HG03378 (cell line): ENCODE data around the gene ZDHHC8.

Experiments
- ATAC-seq: cut with Tn5 transposase; IDR thresholded peaks from one replicate; pipeline ENCODE4 v1.9.1; 2021; ENCODE audit warnings: mild to moderate bottlenecking, moderate library complexity; ENCODE audit not compliant: unreplicated experiment

The ZDHHC8 gene

DNA sequence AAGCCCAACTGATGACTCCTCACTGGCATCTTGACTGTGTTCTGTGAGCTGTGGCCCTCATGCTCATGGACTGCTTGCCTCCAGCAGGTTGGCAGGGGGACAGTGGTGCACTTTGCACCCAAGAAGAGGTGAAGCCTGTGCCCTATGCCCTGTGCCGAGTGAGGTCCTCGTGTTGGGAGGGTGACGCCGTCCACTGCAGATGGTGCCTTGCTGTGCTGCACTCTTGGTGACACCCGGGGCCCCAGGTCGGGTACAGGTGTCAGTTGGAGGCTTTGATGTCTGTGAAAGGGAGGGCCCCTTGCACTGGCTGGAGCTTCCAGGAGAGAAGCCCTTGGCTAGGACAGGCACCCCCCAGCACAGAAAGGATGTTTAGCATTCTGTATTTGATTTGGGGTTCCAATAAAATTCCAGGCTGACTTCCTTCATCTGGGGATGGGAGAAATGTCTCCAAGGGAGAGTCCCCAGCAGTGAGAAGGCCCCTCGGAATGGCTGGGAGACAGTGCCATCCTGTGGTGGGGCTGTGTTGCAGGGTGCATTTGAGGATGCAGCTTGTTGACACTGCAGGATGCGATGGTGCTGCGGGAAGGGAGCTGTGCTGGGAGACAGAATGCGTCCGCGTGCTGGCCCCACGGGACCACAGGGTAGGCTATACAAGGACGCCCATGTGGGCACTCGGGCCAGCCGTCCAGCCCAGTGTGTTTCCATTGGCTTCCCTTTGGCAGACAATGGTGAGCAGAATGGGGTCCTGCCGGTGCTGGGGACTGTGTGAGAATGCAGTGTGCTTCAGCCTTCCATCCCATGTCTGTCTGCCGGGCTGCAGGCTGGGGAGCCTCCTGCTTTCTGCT, 2.5 kb upstream of the ZDHHC8 start:
- ATAC-seq, result no peak

DNA sequence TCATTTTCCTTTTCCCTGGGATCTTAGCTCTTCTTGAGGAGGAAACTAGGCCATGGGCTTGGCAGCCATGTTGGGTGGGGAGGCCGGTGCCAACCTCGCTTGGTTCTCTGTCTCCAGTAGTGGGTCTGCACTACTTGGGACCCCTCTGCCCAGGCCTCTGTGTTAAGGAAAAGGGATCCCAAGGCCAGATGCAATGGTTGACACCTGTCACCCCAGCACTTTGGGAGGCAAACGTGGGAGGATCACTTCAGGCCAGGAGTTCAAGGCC, 1.9 kb upstream of the ZDHHC8 start:
- no peak for ATAC-seq

- ATAC-seq, result no peak
Observed at GRCh38 chr22:20130319-20130718, 1.3 kb upstream of the ZDHHC8 start.

DNA sequence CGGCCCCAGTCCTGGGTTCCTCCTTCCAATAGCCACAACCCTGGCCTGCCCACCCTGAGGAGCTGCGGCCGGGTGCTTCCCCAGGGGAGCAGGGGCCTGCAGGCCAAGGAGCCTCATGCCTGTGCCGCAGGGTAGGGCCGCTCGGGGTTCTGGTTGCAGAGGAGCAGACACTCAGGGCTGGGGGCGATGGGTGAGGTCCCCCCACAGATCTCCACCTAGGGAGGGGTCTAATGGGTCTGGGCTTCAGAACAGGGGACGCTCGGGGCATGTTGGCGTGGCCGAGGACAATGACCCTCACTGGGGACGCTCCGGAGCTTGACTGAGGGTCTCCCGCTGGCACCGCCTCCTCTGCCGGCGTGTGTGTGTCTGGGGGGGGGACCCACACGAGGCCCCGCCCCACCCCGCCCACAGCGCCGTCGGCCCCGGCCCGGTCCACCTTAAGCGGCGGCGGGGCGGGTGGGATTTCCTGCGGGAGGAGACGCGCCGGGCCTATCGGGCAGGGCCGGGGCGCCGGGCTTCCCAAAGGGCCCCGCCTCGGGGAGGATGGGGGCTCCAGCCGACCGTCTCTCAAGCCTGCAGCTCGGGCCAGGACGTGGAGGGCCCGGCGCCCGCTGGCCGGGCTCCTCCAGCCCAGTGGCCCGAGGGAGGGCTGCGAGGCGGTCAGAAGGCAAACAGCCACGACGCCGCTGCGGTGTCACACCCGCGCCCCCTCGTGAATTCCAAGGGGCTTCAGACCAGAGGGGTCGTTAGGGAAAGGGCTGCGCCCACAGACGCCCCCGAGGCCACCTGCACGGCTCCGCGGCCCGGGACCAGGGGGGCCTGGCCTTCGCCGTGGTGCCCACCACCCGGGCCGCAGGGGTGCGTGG, 640 bp upstream of the ZDHHC8 start:
- no peak for ATAC-seq

DNA sequence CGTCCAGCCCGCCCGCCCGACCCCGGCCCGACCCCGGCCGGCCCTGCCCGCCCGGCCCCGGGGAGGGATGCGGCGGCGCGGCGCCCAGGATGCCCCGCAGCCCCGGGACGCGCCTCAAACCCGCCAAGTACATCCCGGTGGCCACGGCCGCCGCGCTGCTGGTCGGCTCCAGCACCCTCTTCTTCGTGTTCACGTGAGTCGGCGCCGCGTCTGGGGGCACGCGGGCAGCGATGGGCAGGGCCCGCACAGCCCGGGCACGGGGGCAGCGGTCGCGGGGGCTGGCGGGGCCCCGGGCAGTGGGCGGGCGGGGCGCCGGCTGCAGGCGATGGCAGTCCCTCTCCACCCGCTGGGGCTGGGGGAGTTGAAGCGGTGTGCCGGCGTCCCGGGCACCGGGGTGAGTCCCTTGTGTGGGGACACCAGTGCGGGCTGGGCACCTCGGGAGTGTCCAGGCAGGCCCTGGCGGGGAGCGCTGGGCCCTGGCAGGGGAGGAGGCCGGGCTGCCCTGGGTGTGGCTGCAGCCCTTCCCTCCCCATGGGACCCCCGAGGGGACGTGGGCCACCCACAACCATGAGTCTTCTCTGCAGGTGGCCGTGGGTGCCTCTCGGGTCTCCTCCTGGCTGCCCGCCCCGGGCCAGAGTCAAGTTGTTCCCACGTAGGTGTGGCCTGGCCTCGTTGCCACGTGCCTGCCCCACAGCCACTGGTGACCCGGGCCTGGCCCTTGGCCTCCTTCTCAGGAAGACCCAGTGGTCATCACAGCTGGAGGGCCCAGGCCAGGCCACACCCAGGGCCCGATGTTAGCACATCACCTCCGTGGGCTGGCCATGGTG, 468 bp downstream of the ZDHHC8 start:
- no peak for ATAC-seq

DNA sequence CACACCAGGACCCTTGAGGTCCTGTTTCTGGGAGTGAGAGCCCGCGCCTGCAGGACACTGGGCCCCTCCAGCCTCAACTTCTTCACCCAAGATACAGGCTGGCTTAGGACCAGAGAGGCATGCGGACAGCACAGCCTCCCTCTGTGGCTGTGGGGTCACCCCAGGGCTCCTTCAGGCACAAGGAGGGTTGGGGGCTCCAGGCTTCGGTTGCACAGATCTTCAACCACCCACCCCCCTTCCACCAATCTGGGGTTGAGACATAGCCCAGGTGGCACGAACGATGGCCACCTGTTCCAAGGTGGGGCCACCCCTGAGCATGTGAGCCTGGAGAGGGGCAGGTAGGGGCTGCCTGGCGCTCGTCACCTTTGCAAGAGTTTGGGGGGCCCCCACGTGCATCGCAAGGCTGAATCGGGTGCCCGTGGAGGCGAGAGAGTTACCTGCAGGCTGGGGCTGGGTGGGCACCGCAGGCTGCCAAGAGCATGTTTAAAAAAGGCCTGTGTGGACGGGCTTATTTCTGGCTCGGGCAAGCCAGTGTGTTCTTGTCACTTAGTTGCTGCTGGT, 1.2 kb downstream of the ZDHHC8 start:
- ATAC-seq, result no peak

- ATAC-seq, result no peak
Observed at GRCh38 chr22:20133930-20134549, 2.4 kb downstream of the ZDHHC8 start.

DNA sequence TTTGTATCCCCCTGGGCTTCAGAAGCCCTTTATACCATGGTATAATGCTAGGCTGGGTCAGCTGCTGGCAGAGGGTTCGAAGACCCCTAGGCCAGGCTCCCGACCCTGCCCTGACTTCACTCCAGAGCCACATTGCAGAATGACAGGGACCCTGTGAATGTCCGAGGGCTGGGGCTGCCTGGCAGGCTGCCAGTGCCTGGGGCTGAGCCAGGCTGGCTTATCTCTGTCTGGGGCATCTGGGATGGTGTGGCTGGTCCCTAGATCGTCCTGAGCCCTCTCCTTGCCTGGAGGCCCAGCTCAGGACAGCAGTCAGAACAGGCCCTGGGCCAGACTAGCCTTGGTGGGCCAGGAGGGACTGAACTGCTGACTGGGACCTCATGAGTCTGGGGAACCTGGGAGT, 3.7 kb downstream of the ZDHHC8 start:
- ATAC-seq, result no peak

GRCh38 chr22:20135806-20136602, 4.4 kb downstream of the ZDHHC8 start:
- ATAC-seq, result no peak

- no peak for ATAC-seq
Observed at GRCh38 chr22:20136603-20136873, 4.9 kb downstream of the ZDHHC8 start.

DNA sequence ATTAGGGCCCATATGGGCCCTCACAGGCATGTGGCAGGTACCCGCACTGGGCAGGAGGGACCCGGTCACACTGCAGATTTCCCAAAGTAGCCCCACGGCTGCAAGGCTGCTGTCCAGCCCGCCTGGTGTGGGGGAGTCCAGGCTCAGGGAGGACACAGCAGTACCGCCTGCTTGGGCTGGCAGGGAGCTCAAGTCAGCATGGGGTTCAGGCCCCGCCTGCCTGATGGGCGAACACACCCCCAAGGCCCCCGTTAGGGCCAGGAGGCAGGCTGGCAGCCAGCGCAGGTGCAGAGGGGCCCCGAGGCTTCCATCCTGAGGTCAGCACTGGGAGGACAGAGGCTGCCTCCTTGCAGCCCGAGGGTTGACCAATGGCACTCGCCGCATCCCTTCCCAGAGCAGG, 5.5 kb downstream of the ZDHHC8 start:
- ATAC-seq, result no peak

GRCh38 chr22:20137671-20138416, 6.2 kb downstream of the ZDHHC8 start:
- no peak for ATAC-seq

DNA sequence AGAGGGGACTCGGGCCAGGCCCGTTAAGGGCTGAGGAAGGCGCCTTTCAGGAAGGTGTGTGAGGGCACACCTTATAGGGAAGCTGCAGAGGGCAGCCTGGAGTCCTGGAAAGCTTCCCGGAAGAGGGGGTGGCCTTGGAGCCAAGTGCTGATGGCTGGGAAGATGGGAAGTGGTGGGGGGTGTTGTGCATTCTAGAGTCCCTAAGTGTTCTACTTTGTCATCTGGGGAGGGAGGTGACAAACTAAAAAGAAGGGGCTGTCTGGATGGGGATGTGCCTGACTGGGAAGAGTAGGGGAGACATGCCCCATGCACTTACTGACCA, 6.8 kb downstream of the ZDHHC8 start:
- no peak for ATAC-seq

DNA sequence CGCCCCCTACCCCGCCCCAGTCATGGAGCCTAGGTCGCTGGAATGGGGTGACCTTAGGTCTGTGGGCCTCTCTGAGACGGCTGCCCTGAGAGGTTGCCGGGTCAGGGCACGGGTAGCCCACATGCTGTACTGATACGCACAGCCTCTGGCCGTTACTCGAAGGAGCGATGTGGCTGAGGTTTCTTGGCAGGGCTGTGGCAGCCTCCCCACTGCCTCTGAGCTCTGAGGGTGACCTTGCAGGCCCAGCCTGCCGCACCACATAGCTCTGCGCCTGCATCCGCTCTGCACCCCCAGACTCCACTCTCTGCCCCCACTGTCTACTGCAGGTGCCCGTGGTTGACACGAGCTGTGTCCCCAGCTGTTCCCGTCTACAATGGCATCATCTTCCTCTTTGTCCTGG, 7.3 kb downstream of the ZDHHC8 start:
- ATAC-seq, result no peak

- no peak for ATAC-seq
Observed at GRCh38 chr22:20139391-20140106, 7.9 kb downstream of the ZDHHC8 start.

GRCh38 chr22:20140107-20140445, 8.5 kb downstream of the ZDHHC8 start:
- no peak for ATAC-seq

- ATAC-seq, result no peak
Observed at GRCh38 chr22:20140521-20140964, 8.9 kb downstream of the ZDHHC8 start.

DNA sequence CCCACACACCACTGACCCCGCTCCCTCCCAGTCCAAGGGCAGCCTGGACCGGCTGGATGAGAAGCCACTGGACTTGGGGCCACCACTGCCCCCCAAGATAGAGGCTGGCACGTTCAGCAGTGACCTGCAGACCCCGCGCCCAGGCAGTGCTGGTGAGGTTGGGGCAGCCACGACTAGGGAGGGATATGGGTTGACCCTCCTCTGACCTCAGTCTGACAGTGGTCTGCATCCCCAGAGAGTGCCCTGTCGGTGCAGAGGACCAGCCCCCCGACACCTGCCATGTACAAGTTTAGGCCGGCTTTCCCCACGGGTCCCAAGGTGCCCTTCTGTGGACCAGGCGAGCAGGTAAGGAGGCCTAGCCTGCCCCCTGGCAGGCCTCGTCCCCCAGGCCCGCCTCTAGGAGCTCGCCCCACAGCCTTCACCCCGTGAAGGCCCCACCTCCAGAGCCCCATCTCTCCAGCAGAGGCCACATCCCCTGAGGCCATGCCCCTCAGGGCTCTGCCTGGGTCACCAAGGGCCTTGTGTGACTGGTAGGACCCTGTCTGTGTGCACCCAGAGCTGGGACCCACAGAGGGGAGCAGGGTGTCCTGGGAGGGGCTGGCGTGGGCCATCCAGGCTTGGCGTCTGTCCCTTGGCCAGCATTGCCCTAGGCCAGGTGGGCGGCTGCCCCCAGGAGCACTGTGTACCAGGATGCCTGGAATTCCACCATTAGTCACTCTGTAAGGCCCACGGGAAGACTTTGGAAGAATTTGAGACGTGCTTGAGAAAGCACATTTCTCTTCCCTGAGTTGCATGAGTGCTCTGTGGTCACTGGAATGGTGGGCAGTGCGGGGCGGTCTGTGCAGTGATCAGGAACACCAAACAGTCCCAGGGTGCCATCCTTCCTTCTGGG, 9.8 kb downstream of the ZDHHC8 start:
- no peak for ATAC-seq
